Transverse colon (tissue), 3 donors: Measurements from ENCODE around the gene ETV6.

ENCODE experiments used
- CTCF ChIP-seq, 5 experiments: fragments of 200-600 bp in 3 of 5; fragments of 450-650 bp in 2 of 5; sonication (generic) in 3 of 5; IDR thresholded peaks; 1 replicate in 2 of 5; 2 replicates in 3 of 5; pipeline ENCODE4 v1.5.1; 2016 to 2017; ENCODE audit warnings: antibody characterized with exemption in 5 of 5, inconsistent platforms in 3 of 5, mild to moderate bottlenecking in 2 of 5, moderate library complexity in 1 of 5
- POLR2A ChIP-seq: fragments of 450-650 bp; IDR thresholded peaks from one replicate; pipeline ENCODE4 v1.6.1; 2016; ENCODE audit warnings: antibody characterized with exemption, mild to moderate bottlenecking, moderate library complexity

- TF ChIP-seq CTCF (IDR thresholded peaks at IDR 0.05) (no peak), POLR2A (no peak)
Observed at GRCh38 chr12:11641522-11641921, 8.0 kb upstream of the ETV6 start.
